ENCODE data around the gene CALHM1. TPM values are rescaled to one million over a fixed set of nuclear protein-coding genes. Genes with fewer than 3 reads are reported as not detected.

Gene CALHM1
- total and polyA plus RNA-seq, 2 of the 13 experiments (the other 11 are each of a cell fraction or from before 2014, with no cell fraction given), result 0.04 TPM; not detected in 1

GRCh38 chr10:103504181-103504783 is 45.6 kb upstream of the CALHM1 start (continued):
- TF ChIP-seq, protein P1, sequence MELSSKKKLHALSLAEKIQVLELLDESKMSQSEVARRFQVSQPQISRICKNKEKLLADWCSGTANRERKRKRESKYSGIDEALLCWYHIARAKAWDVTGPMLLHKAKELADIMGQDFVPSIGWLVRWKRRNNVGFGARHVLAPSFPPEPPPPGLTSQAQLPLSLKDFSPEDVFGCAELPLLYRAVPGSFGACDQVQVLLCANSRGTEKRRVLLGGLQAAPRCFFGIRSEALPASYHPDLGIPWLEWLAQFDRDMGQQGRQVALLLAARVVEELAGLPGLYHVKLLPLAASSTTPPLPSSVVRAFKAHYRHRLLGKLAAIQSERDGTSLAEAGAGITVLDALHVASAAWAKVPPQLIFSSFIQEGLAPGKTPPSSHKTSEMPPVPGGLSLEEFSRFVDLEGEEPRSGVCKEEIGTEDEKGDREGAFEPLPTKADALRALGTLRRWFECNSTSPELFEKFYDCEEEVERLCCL (CRISPR knock-in tag; IDR thresholded peaks at IDR 0.05; ENCODE audit: borderline replicate concordance), result no peak
- TF ChIP-seq ETV5 (CRISPR knock-in tag; IDR thresholded peaks at IDR 0.05; ENCODE audit: borderline replicate concordance) (peak; percentile 43; the same call in 1 of the 2 replicates), ZNF501 (CRISPR knock-in tag; IDR thresholded peaks at IDR 0.05) (peak; percentile 50; the same call in 1 of the 2 replicates), AKNA (CRISPR knock-in tag; IDR thresholded peaks at IDR 0.05; ENCODE audit: borderline replicate concordance) (no peak), ZFY (CRISPR knock-in tag; IDR thresholded peaks at IDR 0.05) (no peak), ZNF720 (CRISPR knock-in tag; IDR thresholded peaks at IDR 0.05) (no peak), PAF1 (CRISPR knock-in tag; IDR thresholded peaks at IDR 0.05) (no peak), RARG (CRISPR knock-in tag; IDR thresholded peaks at IDR 0.05; ENCODE audit: low read depth) (no peak), ATF7 (IDR thresholded peaks at IDR 0.05) (no peak), ATF7 (CRISPR knock-in tag; IDR thresholded peaks at IDR 0.05) (no peak), KDM4B (CRISPR knock-in tag; IDR thresholded peaks at IDR 0.05) (0 out of 2 replicates have a peak, but pooled peaks have one; percentile 33), ZNF326 (CRISPR knock-in tag; IDR thresholded peaks at IDR 0.05; ENCODE audit: borderline replicate concordance) (no peak)
- TF ChIP-seq, protein P2, sequence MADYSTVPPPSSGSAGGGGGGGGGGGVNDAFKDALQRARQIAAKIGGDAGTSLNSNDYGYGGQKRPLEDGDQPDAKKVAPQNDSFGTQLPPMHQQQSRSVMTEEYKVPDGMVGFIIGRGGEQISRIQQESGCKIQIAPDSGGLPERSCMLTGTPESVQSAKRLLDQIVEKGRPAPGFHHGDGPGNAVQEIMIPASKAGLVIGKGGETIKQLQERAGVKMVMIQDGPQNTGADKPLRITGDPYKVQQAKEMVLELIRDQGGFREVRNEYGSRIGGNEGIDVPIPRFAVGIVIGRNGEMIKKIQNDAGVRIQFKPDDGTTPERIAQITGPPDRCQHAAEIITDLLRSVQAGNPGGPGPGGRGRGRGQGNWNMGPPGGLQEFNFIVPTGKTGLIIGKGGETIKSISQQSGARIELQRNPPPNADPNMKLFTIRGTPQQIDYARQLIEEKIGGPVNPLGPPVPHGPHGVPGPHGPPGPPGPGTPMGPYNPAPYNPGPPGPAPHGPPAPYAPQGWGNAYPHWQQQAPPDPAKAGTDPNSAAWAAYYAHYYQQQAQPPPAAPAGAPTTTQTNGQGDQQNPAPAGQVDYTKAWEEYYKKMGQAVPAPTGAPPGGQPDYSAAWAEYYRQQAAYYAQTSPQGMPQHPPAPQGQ (CRISPR knock-in tag; IDR thresholded peaks at IDR 0.05; ENCODE audit: borderline replicate concordance), result no peak
- TF ChIP-seq, protein P3, sequence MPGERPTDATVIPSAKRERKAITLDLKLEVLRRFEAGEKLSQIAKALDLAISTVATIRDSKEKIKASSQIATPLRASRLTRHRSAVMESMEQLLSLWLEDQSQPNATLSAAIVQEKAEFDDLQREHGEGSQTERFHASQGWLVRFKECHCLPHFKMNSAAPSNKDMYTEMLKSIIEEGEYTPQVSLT (CRISPR knock-in tag; IDR thresholded peaks at IDR 0.05; ENCODE audit: borderline replicate concordance, low read depth), result no peak
- TF ChIP-seq, protein P4, sequence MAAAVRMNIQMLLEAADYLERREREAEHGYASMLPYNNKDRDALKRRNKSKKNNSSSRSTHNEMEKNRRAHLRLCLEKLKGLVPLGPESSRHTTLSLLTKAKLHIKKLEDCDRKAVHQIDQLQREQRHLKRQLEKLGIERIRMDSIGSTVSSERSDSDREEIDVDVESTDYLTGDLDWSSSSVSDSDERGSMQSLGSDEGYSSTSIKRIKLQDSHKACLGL (CRISPR knock-in tag; IDR thresholded peaks at IDR 0.05), result no peak
- TF ChIP-seq, protein P5, sequence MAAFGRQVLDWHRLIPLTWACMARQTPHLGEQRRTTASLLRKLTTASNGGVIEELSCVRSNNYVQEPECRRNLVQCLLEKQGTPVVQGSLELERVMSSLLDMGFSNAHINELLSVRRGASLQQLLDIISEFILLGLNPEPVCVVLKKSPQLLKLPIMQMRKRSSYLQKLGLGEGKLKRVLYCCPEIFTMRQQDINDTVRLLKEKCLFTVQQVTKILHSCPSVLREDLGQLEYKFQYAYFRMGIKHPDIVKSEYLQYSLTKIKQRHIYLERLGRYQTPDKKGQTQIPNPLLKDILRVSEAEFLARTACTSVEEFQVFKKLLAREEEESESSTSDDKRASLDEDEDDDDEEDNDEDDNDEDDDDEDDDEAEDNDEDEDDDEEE (CRISPR knock-in tag; IDR thresholded peaks at IDR 0.05), result no peak
- TF ChIP-seq, protein P6, sequence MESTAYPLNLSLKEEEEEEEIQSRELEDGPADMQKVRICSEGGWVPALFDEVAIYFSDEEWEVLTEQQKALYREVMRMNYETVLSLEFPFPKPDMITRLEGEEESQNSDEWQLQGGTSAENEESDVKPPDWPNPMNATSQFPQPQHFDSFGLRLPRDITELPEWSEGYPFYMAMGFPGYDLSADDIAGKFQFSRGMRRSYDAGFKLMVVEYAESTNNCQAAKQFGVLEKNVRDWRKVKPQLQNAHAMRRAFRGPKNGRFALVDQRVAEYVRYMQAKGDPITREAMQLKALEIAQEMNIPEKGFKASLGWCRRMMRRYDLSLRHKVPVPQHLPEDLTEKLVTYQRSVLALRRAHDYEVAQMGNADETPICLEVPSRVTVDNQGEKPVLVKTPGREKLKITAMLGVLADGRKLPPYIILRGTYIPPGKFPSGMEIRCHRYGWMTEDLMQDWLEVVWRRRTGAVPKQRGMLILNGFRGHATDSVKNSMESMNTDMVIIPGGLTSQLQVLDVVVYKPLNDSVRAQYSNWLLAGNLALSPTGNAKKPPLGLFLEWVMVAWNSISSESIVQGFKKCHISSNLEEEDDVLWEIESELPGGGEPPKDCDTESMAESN (CRISPR knock-in tag; conservative IDR thresholded peaks at IDR 0.05), result no peak

Measured in HepG2 (cell line).